HepG2 (cell line): Measurements from ENCODE around the gene PIEZO1. TPM values are rescaled to one million over a fixed set of nuclear protein-coding genes. Genes with fewer than 3 reads are reported as not detected.

Experiments used
- AGO1 ChIP-seq: fragments of 200-400 bp; formaldehyde crosslinking; IDR thresholded peaks from 2 replicates; pipeline ENCODE4 v1.6.1; 2017; ENCODE audit warnings: mild to moderate bottlenecking, low read depth, low read length, moderate library complexity; ENCODE audit not compliant: poor library complexity, severe bottlenecking
- FLYWCH1 ChIP-seq: sonication (generic); formaldehyde crosslinking; IDR thresholded peaks from 2 replicates; pipeline ENCODE4 v1.8.1; 2023; ENCODE audit warnings: mild to moderate bottlenecking, missing genetic modification reagents
- JUNB ChIP-seq: sonication (generic); formaldehyde crosslinking; IDR thresholded peaks from 2 replicates; pipeline ENCODE4 v1.8.0; 2022; ENCODE audit warnings: missing genetic modification reagents, mild to moderate bottlenecking, borderline replicate concordance
- NFYC ChIP-seq: IDR thresholded peaks from 2 replicates; pipeline ENCODE4 v1.6.1; 2016; ENCODE audit warnings: missing genetic modification reagents, missing compliant biosample characterization
- STAT5B ChIP-seq: sonication (generic); formaldehyde crosslinking; IDR thresholded peaks from 2 replicates; pipeline ENCODE4 v1.4.0; 2020; ENCODE audit warnings: missing genetic modification reagents
- ZC3H13 ChIP-seq: sonication (generic); formaldehyde crosslinking; IDR thresholded peaks from 2 replicates; pipeline ENCODE4 v1.8.1; 2023; ENCODE audit warnings: mild to moderate bottlenecking, missing genetic modification reagents, moderate library complexity
- ZNF317 ChIP-seq: sonication (generic); formaldehyde crosslinking; IDR thresholded peaks from 2 replicates; pipeline ENCODE4 v1.5.0; 2020; ENCODE audit warnings: mild to moderate bottlenecking, missing genetic modification reagents
- ZNF780A ChIP-seq: sonication (generic); formaldehyde crosslinking; IDR thresholded peaks from 2 replicates; pipeline ENCODE4 v1.8.0; 2022; ENCODE audit warnings: mild to moderate bottlenecking, missing genetic modification reagents, moderate library complexity
- polyA plus RNA-seq, 8 experiments: library from polyadenylated mRNA; depleted of rRNA in 3 of 8; stranded (reverse) in 7 of 8; unstranded in 1 of 8; fragments of >200 nt; fragmentation: Illumina TruSeq in 4 of 8; extraction: Trizol in 4 of 8; gene quantifications; 2 replicates each; pipeline versions ENCODE4 v1.2.1 to v1.2.3, GENCODE V29; 2011 to 2016; ENCODE audit warnings: low read depth in 4 of 8, missing spikeins in 1 of 8, mixed read lengths in 1 of 8; ENCODE audit not compliant: insufficient read depth in 1 of 8
- total RNA-seq, 5 experiments: library from RNA; depleted of rRNA; stranded (reverse); fragments of >200 nt; fragmentation: Illumina TruSeq; extraction: Trizol; gene quantifications; 2 replicates each; pipeline ENCODE4 v1.2.3, GENCODE V29; 2016; ENCODE audit warnings: low read depth in 1 of 5
- TF ChIP-seq, protein P1 (sequence below): sonication (generic); formaldehyde crosslinking; IDR thresholded peaks from 2 replicates; pipeline ENCODE4 v1.4.0; 2020; ENCODE audit warnings: missing genetic modification reagents, mild to moderate bottlenecking, borderline replicate concordance
- TF ChIP-seq, protein P2 (sequence below): sonication (generic); formaldehyde crosslinking; IDR thresholded peaks from 2 replicates; pipeline ENCODE4 v1.5.0; 2020; ENCODE audit warnings: mild to moderate bottlenecking, missing genetic modification reagents, moderate library complexity
- TF ChIP-seq, protein P3 (sequence below): sonication (generic); formaldehyde crosslinking; IDR thresholded peaks from 2 replicates; pipeline ENCODE4 v1.4.0; 2020; ENCODE audit warnings: low read depth, missing genetic modification reagents

The PIEZO1 gene
- total and polyA plus RNA-seq, 2 of the 13 experiments (the other 11 are each of a cell fraction or from before 2014, with no cell fraction given): 67.9 to 85.0 TPM

DNA sequence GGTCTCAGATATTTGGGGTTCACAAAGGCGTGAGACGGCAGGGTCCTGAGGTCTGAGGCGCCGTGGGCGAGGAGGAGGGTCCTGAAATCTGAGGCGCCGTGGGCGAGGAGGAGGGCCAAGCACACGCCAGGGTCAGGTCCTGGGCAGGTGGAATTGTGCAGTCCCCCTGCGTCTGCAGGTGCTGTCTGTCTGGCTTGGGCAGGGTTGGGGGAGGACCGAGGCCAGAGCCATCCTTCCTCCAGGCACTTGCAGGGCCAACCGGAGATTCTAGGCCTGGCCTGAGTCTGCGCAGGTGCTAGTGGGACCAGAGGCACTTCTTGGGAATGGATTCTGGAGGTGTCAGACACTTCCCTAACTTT is 29.1 kb upstream of the PIEZO1 start (continued):
- TF ChIP-seq, protein P1, sequence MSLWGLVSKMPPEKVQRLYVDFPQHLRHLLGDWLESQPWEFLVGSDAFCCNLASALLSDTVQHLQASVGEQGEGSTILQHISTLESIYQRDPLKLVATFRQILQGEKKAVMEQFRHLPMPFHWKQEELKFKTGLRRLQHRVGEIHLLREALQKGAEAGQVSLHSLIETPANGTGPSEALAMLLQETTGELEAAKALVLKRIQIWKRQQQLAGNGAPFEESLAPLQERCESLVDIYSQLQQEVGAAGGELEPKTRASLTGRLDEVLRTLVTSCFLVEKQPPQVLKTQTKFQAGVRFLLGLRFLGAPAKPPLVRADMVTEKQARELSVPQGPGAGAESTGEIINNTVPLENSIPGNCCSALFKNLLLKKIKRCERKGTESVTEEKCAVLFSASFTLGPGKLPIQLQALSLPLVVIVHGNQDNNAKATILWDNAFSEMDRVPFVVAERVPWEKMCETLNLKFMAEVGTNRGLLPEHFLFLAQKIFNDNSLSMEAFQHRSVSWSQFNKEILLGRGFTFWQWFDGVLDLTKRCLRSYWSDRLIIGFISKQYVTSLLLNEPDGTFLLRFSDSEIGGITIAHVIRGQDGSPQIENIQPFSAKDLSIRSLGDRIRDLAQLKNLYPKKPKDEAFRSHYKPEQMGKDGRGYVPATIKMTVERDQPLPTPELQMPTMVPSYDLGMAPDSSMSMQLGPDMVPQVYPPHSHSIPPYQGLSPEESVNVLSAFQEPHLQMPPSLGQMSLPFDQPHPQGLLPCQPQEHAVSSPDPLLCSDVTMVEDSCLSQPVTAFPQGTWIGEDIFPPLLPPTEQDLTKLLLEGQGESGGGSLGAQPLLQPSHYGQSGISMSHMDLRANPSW (CRISPR knock-in tag): no peak
- peak; percentile 96 for TF ChIP-seq AGO1
- TF ChIP-seq NFYC (CRISPR knock-in tag): no peak
- TF ChIP-seq, protein P2, sequence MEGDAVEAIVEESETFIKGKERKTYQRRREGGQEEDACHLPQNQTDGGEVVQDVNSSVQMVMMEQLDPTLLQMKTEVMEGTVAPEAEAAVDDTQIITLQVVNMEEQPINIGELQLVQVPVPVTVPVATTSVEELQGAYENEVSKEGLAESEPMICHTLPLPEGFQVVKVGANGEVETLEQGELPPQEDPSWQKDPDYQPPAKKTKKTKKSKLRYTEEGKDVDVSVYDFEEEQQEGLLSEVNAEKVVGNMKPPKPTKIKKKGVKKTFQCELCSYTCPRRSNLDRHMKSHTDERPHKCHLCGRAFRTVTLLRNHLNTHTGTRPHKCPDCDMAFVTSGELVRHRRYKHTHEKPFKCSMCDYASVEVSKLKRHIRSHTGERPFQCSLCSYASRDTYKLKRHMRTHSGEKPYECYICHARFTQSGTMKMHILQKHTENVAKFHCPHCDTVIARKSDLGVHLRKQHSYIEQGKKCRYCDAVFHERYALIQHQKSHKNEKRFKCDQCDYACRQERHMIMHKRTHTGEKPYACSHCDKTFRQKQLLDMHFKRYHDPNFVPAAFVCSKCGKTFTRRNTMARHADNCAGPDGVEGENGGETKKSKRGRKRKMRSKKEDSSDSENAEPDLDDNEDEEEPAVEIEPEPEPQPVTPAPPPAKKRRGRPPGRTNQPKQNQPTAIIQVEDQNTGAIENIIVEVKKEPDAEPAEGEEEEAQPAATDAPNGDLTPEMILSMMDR (CRISPR knock-in tag): no peak
- TF ChIP-seq ZNF780A: no peak
- no peak for TF ChIP-seq ZNF317 (CRISPR knock-in tag)
- no peak for TF ChIP-seq JUNB (CRISPR knock-in tag)
- TF ChIP-seq FLYWCH1: no peak
- TF ChIP-seq, protein P3, sequence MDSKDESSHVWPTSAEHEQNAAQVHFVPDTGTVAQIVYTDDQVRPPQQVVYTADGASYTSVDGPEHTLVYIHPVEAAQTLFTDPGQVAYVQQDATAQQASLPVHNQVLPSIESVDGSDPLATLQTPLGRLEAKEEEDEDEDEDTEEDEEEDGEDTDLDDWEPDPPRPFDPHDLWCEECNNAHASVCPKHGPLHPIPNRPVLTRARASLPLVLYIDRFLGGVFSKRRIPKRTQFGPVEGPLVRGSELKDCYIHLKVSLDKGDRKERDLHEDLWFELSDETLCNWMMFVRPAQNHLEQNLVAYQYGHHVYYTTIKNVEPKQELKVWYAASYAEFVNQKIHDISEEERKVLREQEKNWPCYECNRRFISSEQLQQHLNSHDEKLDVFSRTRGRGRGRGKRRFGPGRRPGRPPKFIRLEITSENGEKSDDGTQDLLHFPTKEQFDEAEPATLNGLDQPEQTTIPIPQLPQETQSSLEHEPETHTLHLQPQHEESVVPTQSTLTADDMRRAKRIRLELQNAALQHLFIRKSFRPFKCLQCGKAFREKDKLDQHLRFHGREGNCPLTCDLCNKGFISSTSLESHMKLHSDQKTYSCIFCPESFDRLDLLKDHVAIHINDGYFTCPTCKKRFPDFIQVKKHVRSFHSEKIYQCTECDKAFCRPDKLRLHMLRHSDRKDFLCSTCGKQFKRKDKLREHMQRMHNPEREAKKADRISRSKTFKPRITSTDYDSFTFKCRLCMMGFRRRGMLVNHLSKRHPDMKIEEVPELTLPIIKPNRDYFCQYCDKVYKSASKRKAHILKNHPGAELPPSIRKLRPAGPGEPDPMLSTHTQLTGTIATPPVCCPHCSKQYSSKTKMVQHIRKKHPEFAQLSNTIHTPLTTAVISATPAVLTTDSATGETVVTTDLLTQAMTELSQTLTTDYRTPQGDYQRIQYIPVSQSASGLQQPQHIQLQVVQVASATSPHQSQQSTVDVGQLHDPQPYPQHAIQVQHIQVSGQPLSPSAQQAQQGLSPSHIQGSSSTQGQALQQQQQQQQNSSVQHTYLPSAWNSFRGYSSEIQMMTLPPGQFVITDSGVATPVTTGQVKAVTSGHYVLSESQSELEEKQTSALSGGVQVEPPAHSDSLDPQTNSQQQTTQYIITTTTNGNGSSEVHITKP (CRISPR knock-in tag): no peak
- TF ChIP-seq ZC3H13 (CRISPR knock-in tag): peak; percentile 43; the same call in 1 of the 2 replicates
- no peak for TF ChIP-seq STAT5B (CRISPR knock-in tag)
- TF ChIP-seq, all 625 proteins: peak for 5
